C4-2B (cell line): ENCODE results near the gene KCTD5.

ENCODE experiments used
- H3K27ac ChIP-seq: fragments of 450-650 bp; 2 replicates; pipeline ENCODE4 v1.5.1; 2017
- ZFX ChIP-seq: fragments of 450-650 bp; IDR thresholded peaks from 2 replicates; pipeline ENCODE4 v1.6.1; 2017
- TF ChIP-seq, protein P1 (sequence below): fragments of 450-650 bp; conservative IDR thresholded peaks from 2 replicates; pipeline ENCODE4 v1.5.1; 2017; ENCODE audit warnings: mild to moderate bottlenecking

Gene KCTD5

DNA sequence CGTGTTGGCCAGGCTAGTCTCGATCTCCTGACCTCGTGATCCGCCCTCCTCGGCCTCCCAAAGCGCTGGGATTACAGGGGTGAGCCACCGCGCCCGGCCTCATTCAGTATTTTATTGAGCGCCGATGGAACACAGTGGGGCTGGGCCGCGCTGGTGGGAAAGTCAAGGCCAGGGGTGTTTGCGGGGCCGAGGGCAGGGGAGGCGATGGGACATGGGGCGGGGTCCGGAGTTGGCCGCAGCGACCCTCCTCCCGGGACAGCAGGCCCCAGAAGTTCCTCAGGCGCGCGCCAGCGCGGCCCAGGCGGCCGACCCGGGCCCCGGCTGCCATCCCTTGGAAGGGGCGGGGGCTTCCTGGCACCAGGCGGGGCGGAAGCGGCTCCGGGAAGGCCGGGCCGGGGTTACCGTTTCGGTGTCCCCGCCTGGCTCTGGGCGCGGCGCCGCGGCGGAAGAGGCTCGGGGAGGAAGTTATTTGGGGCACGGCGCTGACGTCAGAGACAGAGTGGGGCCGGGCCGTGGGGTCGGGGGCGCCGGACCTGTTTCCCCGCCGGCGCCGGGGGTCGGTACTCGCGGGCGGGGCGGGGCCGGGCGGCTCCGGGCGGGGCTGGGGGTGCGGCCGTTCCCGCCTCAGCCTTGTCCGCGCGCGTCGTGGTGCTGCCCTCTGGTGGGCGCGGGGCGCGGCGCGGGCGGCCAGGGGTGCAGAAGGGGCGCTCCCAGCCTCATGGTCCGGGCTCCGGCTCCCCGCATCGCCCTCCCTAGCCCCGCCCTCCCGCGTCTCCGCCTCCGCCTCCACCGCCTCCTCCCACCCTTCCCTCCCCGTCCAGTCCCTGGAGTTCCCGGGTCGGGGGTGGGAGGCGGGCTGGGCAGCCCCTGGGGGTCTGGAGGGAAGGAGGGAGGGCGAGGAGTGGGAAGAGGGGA, 38.7 kb downstream of the KCTD5 start:
- peak overlapping the region; percentile 98 for H3K27ac ChIP-seq
- peak; percentile 35; the same call in 1 of the 2 replicates for TF ChIP-seq ZFX
- TF ChIP-seq, protein P1, sequence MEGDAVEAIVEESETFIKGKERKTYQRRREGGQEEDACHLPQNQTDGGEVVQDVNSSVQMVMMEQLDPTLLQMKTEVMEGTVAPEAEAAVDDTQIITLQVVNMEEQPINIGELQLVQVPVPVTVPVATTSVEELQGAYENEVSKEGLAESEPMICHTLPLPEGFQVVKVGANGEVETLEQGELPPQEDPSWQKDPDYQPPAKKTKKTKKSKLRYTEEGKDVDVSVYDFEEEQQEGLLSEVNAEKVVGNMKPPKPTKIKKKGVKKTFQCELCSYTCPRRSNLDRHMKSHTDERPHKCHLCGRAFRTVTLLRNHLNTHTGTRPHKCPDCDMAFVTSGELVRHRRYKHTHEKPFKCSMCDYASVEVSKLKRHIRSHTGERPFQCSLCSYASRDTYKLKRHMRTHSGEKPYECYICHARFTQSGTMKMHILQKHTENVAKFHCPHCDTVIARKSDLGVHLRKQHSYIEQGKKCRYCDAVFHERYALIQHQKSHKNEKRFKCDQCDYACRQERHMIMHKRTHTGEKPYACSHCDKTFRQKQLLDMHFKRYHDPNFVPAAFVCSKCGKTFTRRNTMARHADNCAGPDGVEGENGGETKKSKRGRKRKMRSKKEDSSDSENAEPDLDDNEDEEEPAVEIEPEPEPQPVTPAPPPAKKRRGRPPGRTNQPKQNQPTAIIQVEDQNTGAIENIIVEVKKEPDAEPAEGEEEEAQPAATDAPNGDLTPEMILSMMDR = peak; percentile 89

DNA sequence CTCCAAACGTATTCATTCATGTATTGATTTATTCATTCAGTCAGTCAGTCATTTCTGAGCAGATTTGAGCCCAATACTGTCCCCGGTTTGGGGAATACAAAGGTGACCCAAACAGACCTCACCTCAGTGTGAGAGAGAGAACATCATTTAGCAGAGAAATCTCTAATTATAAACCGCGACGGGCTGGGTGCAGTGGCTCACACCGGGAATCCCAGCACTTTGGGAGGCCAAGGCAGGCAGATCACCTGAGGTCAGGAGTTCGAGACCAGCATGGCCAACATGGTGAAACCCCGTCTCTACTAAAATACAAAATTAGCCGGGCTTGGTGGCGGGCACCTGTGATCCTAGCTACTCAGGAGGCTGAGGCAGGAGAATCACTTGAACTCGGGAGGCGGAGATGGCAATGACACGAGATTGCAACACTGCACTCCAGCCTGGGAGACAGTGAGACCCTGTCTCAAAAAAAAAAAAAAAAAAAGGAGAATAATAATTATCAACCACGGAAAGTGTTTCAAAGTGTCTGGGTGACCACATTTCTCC, 39.4 kb downstream of the KCTD5 start:
- peak overlapping the region; percentile 98 for H3K27ac ChIP-seq
- TF ChIP-seq, protein P1 = 0 out of 2 replicates have a peak, but pooled peaks have one; percentile 40

DNA sequence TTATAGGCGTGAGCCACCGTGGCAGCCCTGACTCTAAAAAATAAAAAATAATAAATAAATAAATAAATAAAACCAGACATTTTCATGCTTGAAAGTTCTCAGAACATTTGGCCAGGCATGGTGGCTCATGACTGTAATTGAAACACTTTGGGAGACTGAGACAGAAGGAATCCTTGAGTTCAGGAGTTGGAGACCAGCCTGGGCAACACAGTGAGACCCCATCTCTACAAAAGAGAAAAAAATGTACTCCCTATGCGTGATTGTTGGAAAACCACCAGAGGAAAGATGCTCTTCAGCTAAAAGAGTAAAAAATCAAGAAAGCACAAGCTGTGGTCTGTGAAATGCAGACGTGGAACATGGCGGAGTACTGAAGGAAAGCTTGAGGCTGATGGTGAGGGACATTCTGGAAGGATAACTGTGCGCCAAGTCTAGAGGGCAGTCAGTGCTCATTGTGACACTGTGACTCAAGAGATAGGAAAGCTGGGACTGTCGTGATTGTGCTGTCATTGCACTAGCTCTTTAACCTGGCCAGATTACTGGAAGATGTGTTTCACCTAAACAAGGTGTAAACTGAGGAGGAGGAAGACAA, 41.9 kb downstream of the KCTD5 start:
- no peak overlapping the region for H3K27ac ChIP-seq
- TF ChIP-seq, protein P1 = no peak
- no peak for TF ChIP-seq ZFX

DNA sequence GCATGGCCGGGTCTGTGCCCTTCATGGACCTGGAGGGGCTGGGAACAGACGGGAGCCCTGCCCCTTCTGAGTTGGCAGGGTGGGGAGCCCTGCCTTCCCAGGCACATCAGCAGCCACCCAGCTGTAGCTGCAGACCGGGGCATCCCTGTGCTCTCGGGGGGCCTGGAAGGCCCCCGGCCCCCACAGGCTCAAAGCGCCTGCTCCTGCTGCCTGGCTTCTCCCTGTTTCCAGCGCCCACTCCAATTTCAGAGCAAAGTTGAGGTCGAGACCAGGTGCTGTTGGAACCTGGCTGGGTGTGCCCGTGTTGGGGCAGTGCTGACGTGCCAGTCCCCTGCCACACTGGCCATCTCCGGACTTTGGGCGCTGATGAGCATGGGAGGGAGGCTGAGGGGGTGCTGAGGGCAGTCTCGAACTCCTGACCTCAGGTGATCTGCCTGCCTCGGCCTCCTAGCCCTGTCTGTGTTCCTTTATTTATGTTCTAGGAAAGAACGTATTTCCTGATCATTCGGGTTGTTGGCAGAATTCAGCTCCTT, 42.6 kb downstream of the KCTD5 start:
- TF ChIP-seq, protein P1 = no peak
- no peak for TF ChIP-seq ZFX
- no peak overlapping the region for H3K27ac ChIP-seq

DNA sequence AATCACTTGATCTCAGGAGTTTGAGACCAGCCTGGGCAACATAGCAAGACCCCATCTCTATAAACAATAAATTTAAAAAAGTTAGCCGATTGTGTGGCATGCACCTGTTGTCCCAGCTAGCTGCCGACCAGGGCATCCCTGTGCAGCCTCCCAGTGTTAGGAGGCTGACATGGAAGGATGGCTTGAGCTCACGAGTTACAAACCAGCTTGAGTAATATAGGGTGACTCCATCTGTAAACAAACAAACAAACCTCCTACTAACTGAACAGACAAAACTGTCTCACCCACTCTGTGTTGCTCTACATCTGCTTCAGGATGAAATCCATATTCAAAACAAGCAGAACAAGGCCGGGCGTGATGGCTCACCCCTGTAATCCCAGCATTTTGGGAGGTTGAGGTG, 44.6 kb downstream of the KCTD5 start:
- TF ChIP-seq ZFX = no peak
- TF ChIP-seq, protein P1 = no peak
- H3K27ac ChIP-seq = no peak overlapping the region

DNA sequence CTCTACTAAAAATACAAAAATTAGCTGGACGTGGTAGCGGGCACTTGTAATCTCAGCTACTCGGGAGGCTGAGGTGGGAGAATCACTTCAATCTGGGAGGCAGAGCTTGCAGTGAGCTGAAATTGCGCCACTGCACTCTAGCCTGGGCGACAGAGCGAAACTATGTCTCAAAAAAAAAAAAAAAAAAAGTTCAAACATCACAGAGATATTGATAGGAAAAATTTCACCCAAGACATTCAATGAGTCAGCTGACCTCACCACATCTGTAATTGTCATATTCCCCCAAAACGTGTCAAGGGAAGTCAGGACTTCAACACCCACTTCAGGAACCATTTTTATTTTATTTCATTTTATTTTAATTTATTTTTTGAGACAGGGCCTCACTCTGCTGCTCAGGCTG, 45.7 kb downstream of the KCTD5 start:
- no peak for TF ChIP-seq ZFX
- TF ChIP-seq, protein P1 = no peak
- H3K27ac ChIP-seq = no peak overlapping the region
